WERI-Rb-1 (cell line): Measurements from ENCODE around the gene TSR1.

ENCODE experiments used
- DNase-seq: peaks from one replicate; pipeline ENCODE4 v3.0.0-alpha.2; 2020
- H3K27ac ChIP-seq: fragments of 250-450 bp; sonication (Bioruptor Pico); 2 replicates; pipeline ENCODE4 v1.5.1; 2020; ENCODE audit warnings: mild to moderate bottlenecking, moderate library complexity
- H3K27me3 ChIP-seq: fragments of 250-450 bp; sonication (Bioruptor Pico); 2 replicates; pipeline ENCODE4 v1.5.1; 2021; ENCODE audit warnings: mild to moderate bottlenecking, low read depth, moderate library complexity; ENCODE audit not compliant: insufficient read depth, severe bottlenecking
- H3K36me3 ChIP-seq: fragments of 250-450 bp; sonication (Bioruptor Pico); 2 replicates; pipeline ENCODE4 v1.5.1; 2020; ENCODE audit warnings: mild to moderate bottlenecking, moderate library complexity
- H3K4me3 ChIP-seq: 2 replicates; pipeline ENCODE4 v1.5.1; 2011; ENCODE audit warnings: low read depth, mild to moderate bottlenecking, control low read depth, low read length
- H3K9me3 ChIP-seq: fragments of 250-450 bp; sonication (Bioruptor Pico); 2 replicates; pipeline ENCODE4 v1.5.1; 2021; ENCODE audit warnings: mild to moderate bottlenecking, moderate library complexity; ENCODE audit not compliant: severe bottlenecking
- TF ChIP-seq, protein P1 (sequence below): IDR thresholded peaks from 2 replicates; pipeline ENCODE4 v1.5.1; 2011; ENCODE audit warnings: low read depth, mild to moderate bottlenecking, control low read depth, inconsistent platforms, low read length

TSR1 gene

GRCh38 chr17:2370211-2370589, 33.9 kb upstream of the TSR1 start:
- H3K27me3 ChIP-seq = no peaks in the 10 kb centered on the region
- H3K36me3 ChIP-seq = peaks cover 21% of the 10 kb centered on the region
- no peak overlapping the region for H3K27ac ChIP-seq
- no peak overlapping the region for H3K4me3 ChIP-seq
- TF ChIP-seq, protein P1, sequence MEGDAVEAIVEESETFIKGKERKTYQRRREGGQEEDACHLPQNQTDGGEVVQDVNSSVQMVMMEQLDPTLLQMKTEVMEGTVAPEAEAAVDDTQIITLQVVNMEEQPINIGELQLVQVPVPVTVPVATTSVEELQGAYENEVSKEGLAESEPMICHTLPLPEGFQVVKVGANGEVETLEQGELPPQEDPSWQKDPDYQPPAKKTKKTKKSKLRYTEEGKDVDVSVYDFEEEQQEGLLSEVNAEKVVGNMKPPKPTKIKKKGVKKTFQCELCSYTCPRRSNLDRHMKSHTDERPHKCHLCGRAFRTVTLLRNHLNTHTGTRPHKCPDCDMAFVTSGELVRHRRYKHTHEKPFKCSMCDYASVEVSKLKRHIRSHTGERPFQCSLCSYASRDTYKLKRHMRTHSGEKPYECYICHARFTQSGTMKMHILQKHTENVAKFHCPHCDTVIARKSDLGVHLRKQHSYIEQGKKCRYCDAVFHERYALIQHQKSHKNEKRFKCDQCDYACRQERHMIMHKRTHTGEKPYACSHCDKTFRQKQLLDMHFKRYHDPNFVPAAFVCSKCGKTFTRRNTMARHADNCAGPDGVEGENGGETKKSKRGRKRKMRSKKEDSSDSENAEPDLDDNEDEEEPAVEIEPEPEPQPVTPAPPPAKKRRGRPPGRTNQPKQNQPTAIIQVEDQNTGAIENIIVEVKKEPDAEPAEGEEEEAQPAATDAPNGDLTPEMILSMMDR = no peak
- no peak for DNase-seq
- H3K9me3 ChIP-seq = no peaks in the 10 kb centered on the region

GRCh38 chr17:2369551-2370210, 33.4 kb upstream of the TSR1 start:
- Histone ChIP-seq H3K27me3 (no peaks in the 10 kb centered on the region), H3K9me3 (no peaks in the 10 kb centered on the region), H3K4me3 (no peak overlapping the region), H3K27ac (no peak overlapping the region), H3K36me3 (peaks cover 26% of the 10 kb centered on the region)
- TF ChIP-seq, protein P1 = peak; percentile 32
- DNase-seq = peak; percentile 62

- Histone ChIP-seq H3K27ac (0 out of 2 replicates have a peak overlapping the region, but pooled peaks have one; percentile 1), H3K4me3 (no peak overlapping the region), H3K9me3 (no peaks in the 10 kb centered on the region), H3K27me3 (no peaks in the 10 kb centered on the region), H3K36me3 (peaks cover 32% of the 10 kb centered on the region)
- no peak for DNase-seq
- TF ChIP-seq, protein P1 = no peak
These were observed 32.8 kb upstream of the TSR1 start for GRCh38 chr17:2369039-2369438.

- H3K27ac ChIP-seq = no peak overlapping the region
- peaks cover 38% of the 10 kb centered on the region for H3K36me3 ChIP-seq
- no peak for DNase-seq
- no peaks in the 10 kb centered on the region for H3K9me3 ChIP-seq
- no peaks in the 10 kb centered on the region for H3K27me3 ChIP-seq
- TF ChIP-seq, protein P1 = no peak
- H3K4me3 ChIP-seq = no peak overlapping the region
These were observed 32.1 kb upstream of the TSR1 start for GRCh38 chr17:2368359-2368758.

- H3K9me3 ChIP-seq = no peaks in the 10 kb centered on the region
- H3K27ac ChIP-seq = peak overlapping the region; percentile 76
- TF ChIP-seq, protein P1 = peak; percentile 79
- peaks cover 47% of the 10 kb centered on the region for H3K36me3 ChIP-seq
- no peak overlapping the region for H3K4me3 ChIP-seq
- peak; percentile 84 for DNase-seq
- no peaks in the 10 kb centered on the region for H3K27me3 ChIP-seq
These were observed 30.7 kb upstream of the TSR1 start for GRCh38 chr17:2366747-2367494.

- peaks cover 44% of the 10 kb centered on the region for H3K36me3 ChIP-seq
- no peaks in the 10 kb centered on the region for H3K9me3 ChIP-seq
- H3K27ac ChIP-seq = no peak overlapping the region
- no peak overlapping the region for H3K4me3 ChIP-seq
- no peaks in the 10 kb centered on the region for H3K27me3 ChIP-seq
- DNase-seq = no peak
- TF ChIP-seq, protein P1 = no peak
These were observed 28.9 kb upstream of the TSR1 start for GRCh38 chr17:2365132-2365531.
